HG03439 (cell line): Measurements from ENCODE around the gene PSMC5.
"Not testable (repeated sequence)": the region's sequence is repeated elsewhere in the genome, so short reads cannot be mapped to it uniquely, and the experiment has no call there.

Experiments
- ATAC-seq: cut with Tn5 transposase; IDR thresholded peaks from one replicate; pipeline ENCODE4 v1.9.1; 2021; ENCODE audit warnings: mild to moderate bottlenecking, moderate library complexity; ENCODE audit not compliant: unreplicated experiment

The PSMC5 gene

DNA sequence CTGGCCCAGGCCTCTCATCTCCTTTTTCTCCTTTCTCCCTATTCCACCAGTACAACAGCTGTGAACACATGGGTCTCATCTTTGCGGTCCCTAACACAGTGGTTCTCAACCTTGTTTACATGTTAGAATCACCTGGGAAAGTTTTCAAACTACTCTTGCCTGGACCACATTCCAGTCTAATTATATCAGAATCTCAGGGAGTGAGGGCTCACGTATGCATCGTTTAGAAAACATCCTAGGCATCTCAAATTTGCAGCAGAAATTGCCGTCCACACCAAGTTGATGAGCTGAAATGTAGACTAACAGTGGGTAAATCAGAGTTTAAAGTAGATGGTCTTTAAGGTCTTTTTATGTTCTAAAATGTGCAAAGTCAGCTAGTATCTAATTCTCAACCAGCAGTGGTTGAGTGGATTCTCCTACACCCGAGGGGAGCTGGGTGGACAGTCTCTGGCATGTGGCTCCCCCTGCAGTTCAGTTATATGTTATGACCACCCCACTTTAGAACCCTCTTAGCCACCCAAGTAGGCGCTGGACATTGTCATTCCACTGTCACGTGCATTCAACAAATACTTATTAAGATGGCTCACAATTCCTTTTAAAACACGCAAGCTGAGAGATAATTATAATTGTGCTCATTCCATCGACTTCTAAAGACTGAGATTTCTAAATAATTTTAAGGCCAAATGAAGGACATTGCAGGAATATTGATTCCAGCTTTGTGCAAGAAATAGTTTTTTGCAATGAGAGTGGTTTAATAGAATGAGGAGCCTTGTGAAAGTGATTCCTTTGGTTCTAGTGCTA, 42.5 kb downstream of the PSMC5 start:
- not testable (repeated sequence) for ATAC-seq

DNA sequence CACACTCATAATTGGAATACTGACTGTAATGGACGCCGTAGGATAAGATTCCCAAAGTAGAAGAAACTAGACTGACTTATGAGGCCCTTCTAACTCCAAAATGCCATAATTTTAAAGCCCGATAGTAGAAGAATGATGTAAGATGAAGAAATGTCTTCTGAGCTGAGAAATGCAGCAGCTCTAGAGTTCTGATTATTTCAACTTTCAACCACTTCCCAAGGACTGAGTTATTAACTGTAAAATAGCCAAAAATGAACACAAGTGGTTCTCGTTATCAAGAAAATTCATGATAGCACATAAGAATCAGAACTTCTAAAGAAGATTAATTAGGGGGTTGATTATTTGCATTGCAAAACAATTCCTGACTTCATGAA, 43.0 kb downstream of the PSMC5 start:
- ATAC-seq, result not testable (repeated sequence)

- not testable (repeated sequence) for ATAC-seq
Observed at GRCh38 chr17:63871646-63872365, 44.6 kb downstream of the PSMC5 start.

DNA sequence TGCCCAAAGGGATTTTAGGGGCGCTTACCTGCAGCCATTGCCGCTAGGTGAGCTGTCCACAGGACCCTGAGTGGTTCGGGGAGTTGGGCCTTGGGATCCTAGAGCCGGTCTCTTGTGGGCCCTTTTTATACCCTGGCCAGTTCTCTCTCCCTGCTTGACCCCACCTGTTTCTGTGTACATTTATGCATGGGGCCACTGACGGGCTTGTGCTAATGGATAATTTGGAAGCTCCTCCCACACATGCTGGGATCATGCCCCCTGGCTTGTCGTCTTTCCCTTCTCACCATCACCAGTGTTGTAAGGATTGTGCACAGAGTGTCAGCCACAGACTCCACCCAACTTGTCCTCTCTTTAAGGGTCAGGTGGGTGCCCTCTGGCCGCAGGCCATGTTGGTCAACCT, 46.3 kb downstream of the PSMC5 start, which contains the start of gene CSH2:
TSS of gene CSH2 (minus strand) at position 101 of the 400 bp plus-strand sequence. CDS start at position 38, 63 bp downstream.
- ATAC-seq, result not testable (repeated sequence)

DNA sequence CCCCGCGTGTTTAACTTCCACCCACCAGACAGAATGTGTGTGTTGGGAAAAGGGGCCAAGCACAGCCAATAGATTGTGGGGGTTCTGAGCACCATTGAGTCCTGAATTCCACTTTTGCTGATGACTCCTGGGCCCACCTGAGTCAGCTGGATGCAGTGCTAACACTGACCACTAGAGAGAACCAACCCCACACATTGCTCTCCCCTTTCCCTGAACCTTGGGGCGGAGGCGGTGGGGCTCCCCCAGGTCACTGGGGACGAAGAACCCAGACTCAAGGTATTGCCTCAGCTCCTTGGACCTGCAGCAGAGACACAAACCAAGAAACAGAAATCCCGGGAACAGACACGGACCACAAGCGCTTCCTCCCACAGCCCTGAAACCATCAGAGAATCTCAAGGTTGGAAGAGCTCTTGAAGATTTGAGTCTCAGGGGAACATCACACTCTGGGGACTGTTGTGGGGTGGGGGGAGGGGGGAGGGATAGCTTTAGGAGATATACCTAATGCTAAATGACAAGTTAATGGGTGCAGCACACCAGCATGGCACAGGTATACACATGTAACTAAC, 46.9 kb downstream of the PSMC5 start:
- ATAC-seq, result not testable (repeated sequence)

- ATAC-seq, result not testable (repeated sequence)
Observed at GRCh38 chr17:63874693-63875092, 47.5 kb downstream of the PSMC5 start.

DNA sequence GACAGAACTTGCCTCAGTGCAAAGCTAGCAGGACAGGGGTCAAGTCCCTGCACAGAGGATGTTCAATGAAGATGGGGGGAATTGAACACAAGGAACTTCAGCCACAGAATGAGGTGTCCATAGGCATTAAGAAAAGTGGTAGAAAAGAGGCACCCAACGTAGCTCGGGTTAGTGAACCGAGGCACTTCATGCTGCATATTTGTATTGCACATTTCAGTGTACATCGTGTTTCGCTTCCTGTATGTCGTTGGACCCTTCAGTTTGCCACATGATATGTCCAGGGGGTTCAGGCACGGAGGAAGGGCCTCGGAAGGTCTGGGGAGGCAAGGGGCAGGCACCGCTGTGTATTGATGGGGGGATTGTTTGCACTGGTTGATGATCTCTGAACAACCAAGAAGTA, 51.2 kb downstream of the PSMC5 start:
- ATAC-seq, result not testable (repeated sequence)

DNA sequence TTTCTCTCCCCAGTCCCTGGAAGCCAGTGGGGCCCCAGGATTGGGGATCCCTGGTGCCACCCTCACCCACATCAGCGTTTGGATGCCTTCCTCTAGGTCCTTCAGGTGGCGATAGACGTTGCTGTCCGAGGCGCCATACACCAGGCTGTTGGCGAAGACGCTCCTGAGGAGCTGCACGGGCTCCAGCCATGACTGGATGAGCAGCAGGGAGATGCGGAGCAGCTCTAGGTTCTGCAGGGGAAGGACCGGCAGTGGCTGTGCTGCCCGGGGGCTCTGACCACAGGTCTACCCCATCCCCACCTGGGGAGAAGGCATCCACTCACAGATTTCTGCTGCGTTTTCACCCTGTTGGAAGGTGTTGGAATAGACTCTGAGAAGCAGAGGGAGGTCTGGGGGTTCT, 53.5 kb downstream of the PSMC5 start:
- ATAC-seq, result no peak

DNA sequence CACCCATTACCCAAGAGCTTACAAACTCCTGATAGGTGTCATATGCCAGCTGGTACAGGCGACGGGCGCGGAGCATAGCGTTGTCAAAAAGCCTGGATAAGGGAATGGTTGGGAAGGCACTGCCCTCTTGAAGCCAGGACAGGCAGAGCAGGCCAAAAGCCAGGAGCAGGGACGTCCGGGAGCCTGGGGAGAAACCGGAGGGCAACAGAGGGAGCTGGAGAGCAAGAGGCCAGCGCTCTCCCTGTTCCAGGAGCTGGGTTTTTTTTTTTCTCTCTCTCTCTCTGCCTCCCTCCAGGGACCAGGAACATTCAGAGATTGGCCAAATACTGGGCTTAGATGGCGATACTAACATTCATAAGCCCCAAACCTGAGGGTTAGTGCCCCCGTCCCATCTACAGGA, 54.1 kb downstream of the PSMC5 start:
- ATAC-seq, result not testable (repeated sequence)
